Measurements from ENCODE around the gene GNAZ. TPM values are rescaled to one million over a fixed set of nuclear protein-coding genes. Genes with fewer than 3 reads are reported as not detected.

Gene GNAZ
- polyA plus RNA-seq, 1 experiment = 12.6 TPM

DNA sequence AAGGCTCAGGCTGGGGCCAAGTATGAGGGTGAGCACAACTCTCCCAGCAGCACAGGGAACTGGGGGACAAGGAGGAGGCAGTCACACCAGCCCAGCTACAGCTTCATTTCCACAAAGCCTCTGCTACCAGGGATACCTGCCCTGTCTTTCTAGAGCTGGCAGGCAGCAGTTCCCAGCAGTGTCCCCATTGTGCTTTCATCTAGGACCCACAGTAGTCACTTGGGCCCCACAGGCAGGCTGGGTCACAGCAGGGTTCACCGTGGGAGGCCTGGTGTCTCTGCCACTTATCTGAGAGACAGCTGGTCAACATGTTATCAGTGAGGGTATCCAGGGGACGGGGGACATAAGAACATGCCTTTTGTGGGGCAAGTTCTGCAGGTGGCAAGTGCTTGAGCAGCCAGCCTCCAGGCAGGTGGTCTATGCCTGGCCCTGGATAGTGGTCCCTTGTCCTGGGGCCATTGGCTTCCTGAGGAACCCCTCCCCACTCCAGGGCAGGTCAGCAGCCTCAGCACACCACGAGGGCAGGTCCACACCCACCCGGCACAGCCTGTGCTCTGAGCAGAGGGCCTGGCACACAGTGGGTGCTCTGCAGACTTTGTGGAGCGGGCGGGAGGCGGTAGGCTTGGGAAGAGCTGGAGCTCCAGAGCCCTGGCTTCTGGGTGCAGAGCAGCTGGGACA lies 29.9 kb downstream of the GNAZ start:
- POLR2A ChIA-PET = no interaction called here
- H3K4me3 ChIP-seq (ENCODE audit: low read depth, low read length) = no peak overlapping the region
- DNase-seq (ENCODE audit: low read depth) = no peak
- CTCF ChIA-PET = interaction anchor here (0.7 to 2.0 kb wide), 4 partner anchors 9 to 141 kb away, joined by 3 to 4 read pairs (median 4); no protein-coding TSS in a partner anchor
- H3K27me3 ChIP-seq (ENCODE audit: control insufficient read depth, insufficient read depth, low read length) = no peaks in the 10 kb centered on the region
- peaks cover 9% of the 10 kb centered on the region for H3K36me3 ChIP-seq (ENCODE audit: control insufficient read depth, insufficient read depth, low read length)
- TF ChIP-seq, protein P1, sequence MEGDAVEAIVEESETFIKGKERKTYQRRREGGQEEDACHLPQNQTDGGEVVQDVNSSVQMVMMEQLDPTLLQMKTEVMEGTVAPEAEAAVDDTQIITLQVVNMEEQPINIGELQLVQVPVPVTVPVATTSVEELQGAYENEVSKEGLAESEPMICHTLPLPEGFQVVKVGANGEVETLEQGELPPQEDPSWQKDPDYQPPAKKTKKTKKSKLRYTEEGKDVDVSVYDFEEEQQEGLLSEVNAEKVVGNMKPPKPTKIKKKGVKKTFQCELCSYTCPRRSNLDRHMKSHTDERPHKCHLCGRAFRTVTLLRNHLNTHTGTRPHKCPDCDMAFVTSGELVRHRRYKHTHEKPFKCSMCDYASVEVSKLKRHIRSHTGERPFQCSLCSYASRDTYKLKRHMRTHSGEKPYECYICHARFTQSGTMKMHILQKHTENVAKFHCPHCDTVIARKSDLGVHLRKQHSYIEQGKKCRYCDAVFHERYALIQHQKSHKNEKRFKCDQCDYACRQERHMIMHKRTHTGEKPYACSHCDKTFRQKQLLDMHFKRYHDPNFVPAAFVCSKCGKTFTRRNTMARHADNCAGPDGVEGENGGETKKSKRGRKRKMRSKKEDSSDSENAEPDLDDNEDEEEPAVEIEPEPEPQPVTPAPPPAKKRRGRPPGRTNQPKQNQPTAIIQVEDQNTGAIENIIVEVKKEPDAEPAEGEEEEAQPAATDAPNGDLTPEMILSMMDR (IDR thresholded peaks at IDR 0.05; ENCODE audit: insufficient read depth, low read depth, low read length) = no peak

DNA sequence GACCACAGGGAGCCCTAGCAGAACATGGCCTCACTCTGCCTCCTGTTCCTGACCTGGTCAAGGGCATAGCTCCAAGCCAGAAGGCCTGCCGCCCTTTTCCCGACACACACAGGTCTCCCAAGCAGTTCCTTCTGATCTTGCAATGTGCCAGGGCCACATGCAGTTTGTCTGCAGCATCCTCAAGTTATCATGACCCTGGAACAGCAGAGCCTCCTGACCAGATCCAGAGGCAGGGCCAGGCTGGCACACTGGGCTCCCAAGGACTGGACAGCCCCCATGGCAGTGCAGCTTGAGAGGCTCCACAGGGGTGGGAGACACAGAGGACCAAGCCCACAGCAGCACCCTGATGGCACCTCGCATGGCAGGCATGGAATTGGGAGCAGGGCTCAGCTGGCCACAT lies 31.2 kb downstream of the GNAZ start:
- DNase-seq (ENCODE audit: low read depth) = no peak
- no peak overlapping the region for H3K4me3 ChIP-seq (ENCODE audit: low read depth, low read length)
- TF ChIP-seq, protein P1 (IDR thresholded peaks at IDR 0.05; ENCODE audit: insufficient read depth, low read depth, low read length) = no peak
- no peaks in the 10 kb centered on the region for H3K27me3 ChIP-seq (ENCODE audit: control insufficient read depth, insufficient read depth, low read length)
- POLR2A ChIA-PET = no interaction called here
- CTCF ChIA-PET = interaction anchor here (0.8 to 2.0 kb wide), 3 partner anchors 8 to 144 kb away, joined by 3 to 4 read pairs (median 3); no protein-coding TSS in a partner anchor
- H3K36me3 ChIP-seq (ENCODE audit: control insufficient read depth, insufficient read depth, low read length) = peaks cover 3% of the 10 kb centered on the region; the same call in 1 of the 2 replicates

DNA sequence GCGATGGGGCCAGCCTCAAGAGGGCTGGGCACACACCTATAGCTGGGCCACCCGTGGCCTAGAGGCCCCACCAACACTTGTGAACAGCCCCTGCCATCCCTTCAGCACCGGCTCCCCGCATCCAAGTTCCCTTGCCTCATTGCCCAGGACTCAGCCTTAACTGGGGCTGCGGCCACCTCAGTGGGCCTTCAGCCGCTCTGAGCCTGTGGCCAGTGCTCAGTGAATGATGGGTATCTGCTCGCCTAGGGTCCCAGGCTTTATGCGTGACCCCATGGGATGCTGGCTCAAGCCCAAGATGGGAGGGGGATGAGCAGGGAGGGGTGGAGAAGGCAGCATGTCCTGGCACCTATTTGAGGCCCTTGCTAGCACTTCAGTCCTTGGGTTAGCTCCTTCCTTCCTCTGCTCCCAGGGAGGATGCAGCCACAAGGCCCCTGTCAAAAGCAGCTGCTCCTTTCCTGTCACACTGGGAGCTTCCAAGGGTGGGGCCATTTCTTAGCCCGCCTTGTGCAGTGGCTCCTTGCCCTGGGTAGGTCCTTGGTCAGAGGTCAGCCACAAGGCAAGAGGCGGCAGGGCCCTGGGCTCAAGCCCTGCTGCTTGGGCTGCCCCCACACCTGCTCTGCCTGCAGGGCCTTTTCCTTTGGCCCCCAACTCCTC lies 31.8 kb downstream of the GNAZ start:
- Histone ChIP-seq H3K27me3 (ENCODE audit: control insufficient read depth, insufficient read depth, low read length) (no peaks in the 10 kb centered on the region), H3K36me3 (ENCODE audit: control insufficient read depth, insufficient read depth, low read length) (peaks cover 2% of the 10 kb centered on the region; the same call in 1 of the 2 replicates), H3K4me3 (ENCODE audit: low read depth, low read length) (no peak overlapping the region)
- ChIA-PET POLR2A (no interaction called here), CTCF (interaction anchor here (2.0 kb wide), 1 partner anchor 143 kb away, joined by 4 read pairs; no protein-coding TSS in a partner anchor)
- TF ChIP-seq, protein P1 (IDR thresholded peaks at IDR 0.05; ENCODE audit: insufficient read depth, low read depth, low read length) = no peak
- DNase-seq (ENCODE audit: low read depth) = no peak

DNA sequence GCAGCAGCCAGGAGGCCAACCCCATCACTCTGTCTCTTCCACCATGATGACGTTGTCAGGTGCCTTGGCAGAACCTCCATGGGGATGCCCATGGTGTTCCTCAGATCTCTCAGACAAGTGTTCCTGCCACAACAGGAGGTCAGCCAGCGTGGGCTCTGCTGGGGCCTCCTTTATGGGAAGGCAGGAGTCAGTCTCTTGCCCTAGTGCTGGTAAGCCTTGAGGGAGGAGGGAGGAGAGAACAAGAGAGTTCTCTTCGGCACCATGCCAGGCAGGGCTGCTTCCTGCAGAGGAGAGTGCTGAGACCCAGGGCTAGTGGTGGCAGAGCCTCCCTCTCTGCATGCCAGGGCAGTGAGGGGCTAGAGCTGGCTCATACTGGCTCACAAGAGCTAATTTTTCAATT lies 32.5 kb downstream of the GNAZ start:
- Histone ChIP-seq H3K27me3 (ENCODE audit: control insufficient read depth, insufficient read depth, low read length) (no peaks in the 10 kb centered on the region), H3K4me3 (ENCODE audit: low read depth, low read length) (no peak overlapping the region), H3K36me3 (ENCODE audit: control insufficient read depth, insufficient read depth, low read length) (peaks cover 2% of the 10 kb centered on the region; the same call in 1 of the 2 replicates)
- CTCF ChIA-PET = interaction anchor here (0.9 kb wide), 1 partner anchor 143 kb away, joined by 3 read pairs; no protein-coding TSS in a partner anchor
- DNase-seq (ENCODE audit: low read depth) = no peak
- TF ChIP-seq, protein P1 (IDR thresholded peaks at IDR 0.05; ENCODE audit: insufficient read depth, low read depth, low read length) = no peak
- POLR2A ChIA-PET = no interaction called here

DNA sequence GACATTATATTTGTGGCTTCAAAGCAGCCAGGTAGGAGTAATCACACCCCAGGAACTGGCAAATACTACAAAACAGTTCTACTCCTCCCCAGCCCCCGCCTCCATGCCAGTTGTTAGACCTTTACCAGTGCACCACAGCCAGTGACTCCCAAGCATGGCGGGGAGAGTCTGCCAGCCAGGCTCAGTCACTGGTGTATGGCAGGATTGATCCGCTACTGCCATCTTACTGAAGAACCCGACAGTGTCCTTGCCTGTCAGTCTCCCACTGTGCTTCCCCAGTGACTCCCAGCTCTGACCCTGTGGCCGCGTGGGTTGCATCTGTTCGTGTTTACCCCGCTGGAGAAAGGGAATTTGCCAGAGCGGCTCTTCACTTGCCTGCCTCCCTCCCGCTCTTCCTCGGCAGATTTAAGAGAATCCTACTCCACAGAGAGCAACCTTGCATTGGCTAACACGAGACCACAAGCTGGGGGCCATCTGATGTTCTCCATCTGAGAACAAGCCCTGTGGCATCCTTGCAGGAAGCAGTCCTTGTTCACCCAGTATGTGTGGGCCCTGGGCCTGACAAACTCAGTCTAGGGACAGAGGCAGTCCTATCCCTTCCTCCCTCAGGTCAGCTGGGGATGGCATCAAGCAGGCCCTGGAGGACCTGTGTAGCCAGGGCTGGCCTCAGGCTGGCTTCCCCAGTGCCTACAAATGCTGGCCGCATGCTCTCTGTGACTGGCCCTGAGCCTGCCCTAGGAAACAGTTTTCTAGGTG lies 33.1 kb downstream of the GNAZ start:
- H3K36me3 ChIP-seq (ENCODE audit: control insufficient read depth, insufficient read depth, low read length) = peaks cover 2% of the 10 kb centered on the region; the same call in 1 of the 2 replicates
- H3K27me3 ChIP-seq (ENCODE audit: control insufficient read depth, insufficient read depth, low read length) = no peaks in the 10 kb centered on the region
- POLR2A ChIA-PET = no interaction called here
- DNase-seq (ENCODE audit: low read depth) = no peak
- H3K4me3 ChIP-seq (ENCODE audit: low read depth, low read length) = no peak overlapping the region
- TF ChIP-seq, protein P1 (IDR thresholded peaks at IDR 0.05; ENCODE audit: insufficient read depth, low read depth, low read length) = no peak
- CTCF ChIA-PET = interaction anchor here (0.9 kb wide), 1 partner anchor 144 kb away, joined by 3 read pairs; no protein-coding TSS in a partner anchor
